ENCODE measurements around the gene GPR35. TPM values are rescaled to one million over a fixed set of nuclear protein-coding genes. Genes with fewer than 3 reads are reported as not detected.
A peak's percentile ranks its signal among the peaks of the same experiment; 100 is the strongest.

GPR35 gene
- total RNA-seq, 1 donor from 2014 or later, result 1.6 TPM

DNA sequence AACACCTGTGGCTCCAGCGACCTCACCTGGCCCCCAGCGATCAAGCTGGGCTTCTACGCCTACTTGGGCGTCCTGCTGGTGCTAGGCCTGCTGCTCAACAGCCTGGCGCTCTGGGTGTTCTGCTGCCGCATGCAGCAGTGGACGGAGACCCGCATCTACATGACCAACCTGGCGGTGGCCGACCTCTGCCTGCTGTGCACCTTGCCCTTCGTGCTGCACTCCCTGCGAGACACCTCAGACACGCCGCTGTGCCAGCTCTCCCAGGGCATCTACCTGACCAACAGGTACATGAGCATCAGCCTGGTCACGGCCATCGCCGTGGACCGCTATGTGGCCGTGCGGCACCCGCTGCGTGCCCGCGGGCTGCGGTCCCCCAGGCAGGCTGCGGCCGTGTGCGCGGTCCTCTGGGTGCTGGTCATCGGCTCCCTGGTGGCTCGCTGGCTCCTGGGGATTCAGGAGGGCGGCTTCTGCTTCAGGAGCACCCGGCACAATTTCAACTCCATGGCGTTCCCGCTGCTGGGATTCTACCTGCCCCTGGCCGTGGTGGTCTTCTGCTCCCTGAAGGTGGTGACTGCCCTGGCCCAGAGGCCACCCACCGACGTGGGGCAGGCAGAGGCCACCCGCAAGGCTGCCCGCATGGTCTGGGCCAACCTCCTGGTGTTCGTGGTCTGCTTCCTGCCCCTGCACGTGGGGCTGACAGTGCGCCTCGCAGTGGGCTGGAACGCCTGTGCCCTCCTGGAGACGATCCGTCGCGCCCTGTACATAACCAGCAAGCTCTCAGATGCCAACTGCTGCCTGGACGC lies 4.9 kb downstream of the GPR35 start:
- H3K27me3 Mint-ChIP-seq, result no peaks in the 10 kb centered on the region
- H3K4me3 Mint-ChIP-seq, result no peak overlapping the region
- ATAC-seq (ENCODE audit: low read depth) (no peak), DNase-seq (peak; percentile 8)
- peaks cover under 1% of the 10 kb centered on the region for H3K4me1 Mint-ChIP-seq
- peaks cover 14% of the 10 kb centered on the region for H3K9me3 Mint-ChIP-seq
- CTCF ChIA-PET, result no interaction called here
- intact Hi-C loops (cut with micrococcal nuclease), result no loop called here
- H3K36me3 Mint-ChIP-seq (ENCODE audit: low read depth), result no peaks in the 10 kb centered on the region
- TF ChIP-seq, protein P1, sequence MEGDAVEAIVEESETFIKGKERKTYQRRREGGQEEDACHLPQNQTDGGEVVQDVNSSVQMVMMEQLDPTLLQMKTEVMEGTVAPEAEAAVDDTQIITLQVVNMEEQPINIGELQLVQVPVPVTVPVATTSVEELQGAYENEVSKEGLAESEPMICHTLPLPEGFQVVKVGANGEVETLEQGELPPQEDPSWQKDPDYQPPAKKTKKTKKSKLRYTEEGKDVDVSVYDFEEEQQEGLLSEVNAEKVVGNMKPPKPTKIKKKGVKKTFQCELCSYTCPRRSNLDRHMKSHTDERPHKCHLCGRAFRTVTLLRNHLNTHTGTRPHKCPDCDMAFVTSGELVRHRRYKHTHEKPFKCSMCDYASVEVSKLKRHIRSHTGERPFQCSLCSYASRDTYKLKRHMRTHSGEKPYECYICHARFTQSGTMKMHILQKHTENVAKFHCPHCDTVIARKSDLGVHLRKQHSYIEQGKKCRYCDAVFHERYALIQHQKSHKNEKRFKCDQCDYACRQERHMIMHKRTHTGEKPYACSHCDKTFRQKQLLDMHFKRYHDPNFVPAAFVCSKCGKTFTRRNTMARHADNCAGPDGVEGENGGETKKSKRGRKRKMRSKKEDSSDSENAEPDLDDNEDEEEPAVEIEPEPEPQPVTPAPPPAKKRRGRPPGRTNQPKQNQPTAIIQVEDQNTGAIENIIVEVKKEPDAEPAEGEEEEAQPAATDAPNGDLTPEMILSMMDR (IDR thresholded peaks at IDR 0.05), result no peak
- H3K27ac Mint-ChIP-seq, result no peak overlapping the region
- POLR2A ChIA-PET, result no interaction called here

DNA sequence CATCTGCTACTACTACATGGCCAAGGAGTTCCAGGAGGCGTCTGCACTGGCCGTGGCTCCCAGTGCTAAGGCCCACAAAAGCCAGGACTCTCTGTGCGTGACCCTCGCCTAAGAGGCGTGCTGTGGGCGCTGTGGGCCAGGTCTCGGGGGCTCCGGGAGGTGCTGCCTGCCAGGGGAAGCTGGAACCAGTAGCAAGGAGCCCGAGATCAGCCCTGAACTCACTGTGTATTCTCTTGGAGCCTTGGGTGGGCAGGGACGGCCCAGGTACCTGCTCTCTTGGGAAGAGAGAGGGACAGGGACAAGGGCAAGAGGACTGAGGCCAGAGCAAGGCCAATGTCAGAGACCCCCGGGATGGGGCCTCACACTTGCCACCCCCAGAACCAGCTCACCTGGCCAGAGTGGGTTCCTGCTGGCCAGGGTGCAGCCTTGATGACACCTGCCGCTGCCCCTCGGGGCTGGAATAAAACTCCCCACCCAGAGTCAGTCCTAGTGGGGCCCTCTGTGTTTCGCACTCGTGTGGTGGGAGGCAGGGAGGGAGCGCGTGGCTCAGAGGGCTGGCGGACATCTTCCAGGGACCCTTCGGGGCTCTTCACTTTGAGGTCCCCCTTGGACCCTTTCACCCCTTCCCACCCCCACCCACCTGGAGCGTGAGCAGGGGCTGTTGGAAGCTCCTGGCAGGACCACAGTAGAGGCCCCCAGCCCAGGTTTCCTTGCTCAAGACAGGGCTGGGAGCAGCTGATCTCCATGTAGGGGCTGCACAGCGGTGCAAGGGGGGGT lies 5.7 kb downstream of the GPR35 start:
- TF ChIP-seq, protein P1 (IDR thresholded peaks at IDR 0.05), result no peak
- Mint-ChIP-seq H3K36me3 (ENCODE audit: low read depth) (no peaks in the 10 kb centered on the region), H3K4me1 (no peaks in the 10 kb centered on the region), H3K9me3 (peaks cover 14% of the 10 kb centered on the region), H3K4me3 (no peak overlapping the region), H3K27ac (no peak overlapping the region), H3K27me3 (no peaks in the 10 kb centered on the region)
- CTCF ChIA-PET, result no interaction called here
- peak; percentile 8 for DNase-seq
- POLR2A ChIA-PET, result no interaction called here
- ATAC-seq (ENCODE audit: low read depth), result no peak
- intact Hi-C loops (cut with micrococcal nuclease), result no loop called here

DNA sequence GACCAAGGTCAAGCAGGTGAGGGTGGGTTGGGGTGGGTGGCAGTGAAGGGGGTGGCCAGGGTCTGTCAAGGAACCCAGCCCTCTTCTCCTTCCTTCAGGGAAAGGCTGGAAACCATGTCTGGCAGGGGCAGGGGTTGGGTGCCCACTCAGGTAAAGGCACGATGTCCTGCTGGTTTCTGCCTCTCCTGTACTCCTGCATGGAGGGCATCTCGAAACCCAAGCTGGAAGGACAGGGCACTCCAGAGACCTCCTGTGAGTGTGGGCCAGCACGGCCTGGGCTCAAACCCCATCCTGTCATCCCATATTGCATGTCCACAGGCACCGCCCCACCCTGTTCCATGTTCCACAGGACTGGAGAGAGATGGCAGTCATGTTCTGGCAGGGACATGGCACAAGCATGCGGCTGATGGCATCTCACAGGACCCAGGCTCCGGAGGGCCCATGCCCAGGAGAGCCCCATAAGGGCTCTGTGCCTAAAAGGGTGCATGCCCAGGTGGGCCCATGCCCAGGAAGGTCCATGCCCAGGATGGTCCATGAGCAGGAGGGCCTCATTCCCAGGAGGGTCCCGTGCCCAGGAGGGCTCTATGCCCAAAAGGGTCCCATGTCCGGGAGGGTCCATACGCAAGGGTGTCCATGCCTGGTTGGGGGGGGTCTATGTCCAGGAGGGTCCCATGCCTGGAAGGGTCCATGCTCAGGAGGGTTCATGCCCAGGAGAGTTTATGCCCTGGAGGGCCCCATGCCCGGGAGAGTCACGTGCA lies 6.4 kb downstream of the GPR35 start:
- ChIA-PET POLR2A (no interaction called here), CTCF (no interaction called here)
- H3K4me3 Mint-ChIP-seq, result no peak overlapping the region
- H3K27me3 Mint-ChIP-seq, result no peaks in the 10 kb centered on the region
- H3K9me3 Mint-ChIP-seq, result peaks cover 14% of the 10 kb centered on the region
- no peaks in the 10 kb centered on the region for H3K36me3 Mint-ChIP-seq (ENCODE audit: low read depth)
- no peaks in the 10 kb centered on the region for H3K4me1 Mint-ChIP-seq
- intact Hi-C loops (cut with micrococcal nuclease), result no loop called here
- no peak overlapping the region for H3K27ac Mint-ChIP-seq
- ATAC-seq (ENCODE audit: low read depth), result no peak
- TF ChIP-seq, protein P1 (IDR thresholded peaks at IDR 0.05), result no peak
- peak; percentile 10 for DNase-seq

DNA sequence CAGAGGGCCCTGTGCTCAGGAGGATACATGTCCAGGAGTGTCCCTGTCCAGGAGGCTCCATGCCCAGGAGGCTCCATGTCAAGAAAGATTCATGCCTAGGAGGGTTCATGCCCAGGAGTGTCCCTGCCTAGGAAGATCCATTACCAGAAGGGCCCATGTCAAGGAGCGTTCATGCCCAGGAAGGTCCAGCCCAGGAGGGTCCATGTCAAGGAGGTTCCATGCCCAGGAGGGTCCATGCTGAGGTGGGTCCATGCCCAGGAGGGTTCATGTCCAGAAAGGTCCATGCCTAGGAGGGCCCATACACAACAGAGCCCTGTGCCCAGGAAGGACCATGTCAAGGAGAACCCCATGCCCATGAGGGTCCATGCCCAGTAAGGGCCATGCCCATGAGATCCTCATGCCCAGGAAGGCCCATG lies 7.0 kb downstream of the GPR35 start:
- ATAC-seq (ENCODE audit: low read depth) (no peak), DNase-seq (peak; percentile 7)
- intact Hi-C loops (cut with micrococcal nuclease), result no loop called here
- H3K36me3 Mint-ChIP-seq (ENCODE audit: low read depth), result no peaks in the 10 kb centered on the region
- no peaks in the 10 kb centered on the region for H3K27me3 Mint-ChIP-seq
- H3K27ac Mint-ChIP-seq, result no peak overlapping the region
- H3K9me3 Mint-ChIP-seq, result peaks cover 14% of the 10 kb centered on the region
- ChIA-PET POLR2A (no interaction called here), CTCF (no interaction called here)
- TF ChIP-seq, protein P1 (IDR thresholded peaks at IDR 0.05), result no peak
- H3K4me1 Mint-ChIP-seq, result no peaks in the 10 kb centered on the region
- H3K4me3 Mint-ChIP-seq, result no peak overlapping the region
